Stimulated activated CD8-positive, alpha-beta memory T cell treated with anti-CD3 and anti-CD28 coated beads, Interleukin-4, amount 100 ng/mL, for 1 hour (primary cell): Measurements from ENCODE around the gene DEUP1.
"Not testable (repeated sequence)": the region's sequence is repeated elsewhere in the genome, so short reads cannot be mapped to it uniquely, and the experiment has no call there.

Experiments used
- DNase-seq, 2 donors: peaks; one replicate each; pipeline ENCODE4 v3.0.0-alpha.2; 2020; ENCODE audit warnings: low read depth in 2 of 2, low spot score in 1 of 2

The DEUP1 gene

GRCh38 chr11:93359396-93359795 is 28.9 kb downstream of the DEUP1 start:
- no peak for DNase-seq

GRCh38 chr11:93361435-93361834 is 30.9 kb downstream of the DEUP1 start:
- no peak for DNase-seq

- DNase-seq: no peak
Observed at GRCh38 chr11:93368022-93368421, 37.5 kb downstream of the DEUP1 start.

GRCh38 chr11:93370260-93370659 is 39.7 kb downstream of the DEUP1 start:
- no peak for DNase-seq

DNA sequence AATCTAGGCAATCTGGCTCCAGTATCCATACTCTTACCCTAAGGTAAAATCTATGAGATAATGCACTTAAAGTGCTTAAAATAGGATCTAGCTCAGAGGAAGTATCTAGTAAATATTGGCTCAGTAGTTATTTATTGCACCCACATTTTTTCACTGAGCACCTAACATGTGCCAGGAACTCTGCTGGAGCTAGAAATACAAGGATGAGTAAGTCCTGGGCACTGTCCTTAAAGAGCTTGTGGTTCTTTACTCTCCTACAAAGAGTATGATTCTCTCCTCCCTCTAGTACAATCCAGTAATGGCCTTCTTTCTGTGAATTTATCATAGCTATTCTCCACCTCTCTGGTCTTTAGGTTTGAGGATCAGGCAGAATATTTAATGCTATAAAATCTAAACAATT is 59.2 kb downstream of the DEUP1 start:
- DNase-seq: no peak

DNA sequence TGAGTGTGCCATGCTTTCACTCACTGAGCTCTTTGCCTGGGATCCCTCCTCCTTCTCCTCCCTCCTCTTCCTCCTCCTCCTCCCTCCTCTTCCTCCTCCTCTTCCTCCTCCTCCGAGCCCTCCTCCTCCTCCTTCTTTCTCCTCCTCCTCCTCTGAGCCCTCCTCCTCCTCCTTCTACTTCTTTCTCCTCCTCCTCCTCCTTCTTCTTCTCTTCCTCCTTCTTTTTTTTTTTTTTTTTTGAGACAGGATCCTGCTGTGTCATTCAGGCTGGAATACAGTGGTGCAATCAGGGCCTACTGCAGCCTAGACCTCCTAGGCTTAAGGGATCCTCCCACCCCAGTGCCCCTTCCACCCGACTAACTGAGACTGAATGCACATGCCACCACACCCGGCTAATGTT is 62.3 kb downstream of the DEUP1 start:
- no peak for DNase-seq

GRCh38 chr11:93393386-93393785 is 62.8 kb downstream of the DEUP1 start:
- DNase-seq: no peak

DNA sequence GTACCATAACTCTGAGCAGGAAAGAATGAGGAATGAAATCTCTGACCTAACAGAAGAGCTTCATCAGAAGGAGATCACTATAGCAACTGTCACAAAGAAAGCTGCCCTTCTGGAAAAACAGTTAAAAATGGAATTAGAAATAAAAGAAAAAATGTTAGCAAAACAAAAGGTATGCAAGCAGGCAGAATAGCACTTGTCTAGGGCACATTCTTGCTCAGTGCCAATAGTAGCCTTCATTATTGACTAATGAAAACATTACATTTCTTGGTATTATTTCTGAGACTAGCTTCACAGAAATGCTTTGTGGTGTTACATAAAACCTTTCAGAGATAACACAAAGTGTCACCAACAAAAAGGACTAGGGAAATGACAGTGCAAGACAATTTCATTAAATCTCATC is 63.9 kb downstream of the DEUP1 start:
- DNase-seq: no peak

DNA sequence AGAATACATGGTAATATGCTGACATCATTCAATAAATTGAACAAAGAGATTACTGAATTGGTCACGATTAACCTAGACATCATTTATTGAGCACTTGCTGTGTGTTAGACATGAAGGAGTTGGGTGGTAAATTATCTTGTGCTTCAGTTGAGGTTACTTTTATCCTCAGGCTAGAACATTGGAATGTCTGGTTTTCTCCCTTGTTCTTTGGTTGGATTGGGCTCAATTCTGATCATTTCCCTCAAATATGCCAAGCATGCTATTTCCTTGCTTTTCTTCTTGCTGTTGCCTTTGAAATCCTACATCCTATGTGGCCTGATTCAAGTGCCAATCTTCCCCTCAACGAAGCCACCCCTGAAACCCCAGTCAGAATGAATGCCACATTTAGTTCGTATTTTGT is 65.8 kb downstream of the DEUP1 start:
- no peak for DNase-seq

GRCh38 chr11:93403930-93404329 is 73.4 kb downstream of the DEUP1 start:
- no peak for DNase-seq

- no peak for DNase-seq
Observed at GRCh38 chr11:93407777-93408401, 77.3 kb downstream of the DEUP1 start.

- DNase-seq: no peak
Observed at GRCh38 chr11:93410441-93410840, 79.9 kb downstream of the DEUP1 start.

DNA sequence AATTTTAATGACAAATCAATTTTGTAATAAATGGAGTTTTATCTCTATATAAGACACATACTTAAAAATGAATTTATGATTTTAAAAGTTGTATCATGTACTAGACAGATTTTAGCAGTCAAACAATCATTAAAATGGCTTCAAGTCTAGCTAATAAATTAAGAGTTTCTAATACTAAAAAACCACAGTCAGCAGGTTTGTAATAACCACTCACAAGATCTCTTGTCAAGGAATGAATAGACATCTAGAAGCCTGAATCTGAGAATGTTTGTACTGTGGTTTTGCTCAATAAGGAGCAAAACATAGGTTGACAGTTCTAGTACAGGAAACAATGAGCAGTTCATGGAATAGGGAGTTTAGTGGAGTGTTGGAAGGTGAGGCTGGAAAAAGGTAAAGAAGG is 81.2 kb downstream of the DEUP1 start:
- DNase-seq: no peak

DNA sequence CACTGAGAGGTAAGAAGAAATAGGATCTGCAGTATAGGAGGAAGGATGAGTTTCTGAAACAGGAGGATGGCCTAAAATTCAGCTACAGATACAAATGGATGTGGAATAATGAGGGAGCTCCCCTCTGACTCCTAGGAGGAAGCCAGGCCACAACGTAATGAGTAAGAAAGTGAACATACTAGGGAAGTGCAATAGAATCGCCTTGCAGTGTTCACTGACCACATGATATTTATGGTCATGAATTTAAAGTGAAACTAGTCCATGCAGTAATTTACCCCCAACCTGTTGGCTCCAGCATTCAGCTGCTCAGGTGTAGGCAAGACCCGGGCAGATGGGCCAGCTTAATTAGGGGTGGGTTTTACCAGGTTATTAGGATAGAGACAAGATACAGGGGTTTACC is 101.7 kb downstream of the DEUP1 start:
- no peak for DNase-seq

GRCh38 chr11:93443232-93443631 is 112.7 kb downstream of the DEUP1 start:
- DNase-seq: not testable (repeated sequence)

GRCh38 chr11:93444617-93445073 is 114.1 kb downstream of the DEUP1 start:
- no peak for DNase-seq

DNA sequence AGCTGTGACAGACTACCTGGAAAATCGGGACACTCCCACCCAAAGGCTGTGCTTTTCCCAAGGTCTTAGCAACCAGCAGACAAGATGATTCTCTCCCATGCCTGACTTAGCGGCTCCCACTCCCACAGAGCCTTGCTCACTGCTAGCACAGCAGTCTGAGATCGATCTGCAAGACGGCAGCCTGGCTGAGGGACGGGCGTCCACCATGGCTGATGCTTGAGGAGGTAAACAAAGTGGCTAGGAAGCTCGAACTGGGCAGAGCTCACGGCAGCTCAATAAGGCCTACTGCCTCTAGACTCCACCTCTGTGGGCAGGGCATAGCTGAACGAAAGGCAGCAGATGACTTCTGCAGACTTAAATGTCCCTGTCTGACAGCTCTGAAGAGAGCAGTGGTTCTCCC is 127.7 kb downstream of the DEUP1 start:
- DNase-seq: no peak

GRCh38 chr11:93463666-93464065 is 133.1 kb downstream of the DEUP1 start:
- not testable (repeated sequence) for DNase-seq

GRCh38 chr11:93464927-93465540 is 134.5 kb downstream of the DEUP1 start:
- no peak for DNase-seq

DNA sequence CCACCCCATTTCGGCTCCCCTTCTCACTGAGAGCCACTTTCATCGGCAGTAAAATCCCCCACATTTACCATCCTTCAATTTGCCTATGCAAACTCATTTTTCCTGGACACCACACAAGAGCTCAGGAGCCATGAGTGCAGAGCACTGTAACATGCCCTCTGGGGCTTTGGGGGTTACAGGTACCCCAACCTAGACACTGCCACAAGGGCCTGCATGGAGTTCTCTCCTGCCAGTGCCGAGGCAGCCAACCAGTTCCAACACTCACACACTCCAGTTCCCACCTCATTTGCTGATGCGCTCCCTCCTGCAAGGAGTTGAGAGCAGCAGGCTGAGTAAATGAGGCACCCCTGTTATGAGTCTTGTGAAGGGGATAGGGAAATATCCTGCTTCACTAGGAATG is 136.5 kb downstream of the DEUP1 start:
- DNase-seq: no peak

GRCh38 chr11:93468290-93468689 is 137.7 kb downstream of the DEUP1 start:
- DNase-seq: no peak

- no peak for DNase-seq
Observed at GRCh38 chr11:93474123-93474522, 143.6 kb downstream of the DEUP1 start.

- no peak for DNase-seq
Observed at GRCh38 chr11:93476796-93477195, 146.3 kb downstream of the DEUP1 start.
